PFSK-1 (cell line): ENCODE results near the gene OR4K2.

Experiments used
- FOXP2 ChIP-seq: optimal IDR thresholded peaks from 2 replicates; pipeline ENCODE3; 2011; ENCODE audit warnings: borderline replicate concordance, control low read depth, inconsistent platforms; ENCODE audit not compliant: insufficient read depth; ENCODE audit errors: extremely low read length, extremely low read depth
- POLR2AphosphoS5 ChIP-seq: IDR thresholded peaks from 2 replicates; pipeline ENCODE4 v1.6.1; 2012; ENCODE audit warnings: low read depth, mild to moderate bottlenecking, control low read depth, low read length, moderate library complexity
- TAF1 ChIP-seq: IDR thresholded peaks from 2 replicates; pipeline ENCODE4 v1.6.1; 2012; ENCODE audit warnings: low read length, control low read depth, borderline replicate concordance; ENCODE audit not compliant: insufficient read depth
- TF ChIP-seq, protein P1 (sequence below), 2 experiments: IDR thresholded peaks; 2 replicates each; pipeline versions ENCODE4 v1.6.1 to v1.8.0; 2011 to 2012; ENCODE audit warnings: low read depth in 2 of 2, low read length in 2 of 2, control low read depth in 1 of 2, inconsistent platforms in 1 of 2, mild to moderate bottlenecking in 1 of 2, moderate library complexity in 1 of 2; ENCODE audit not compliant: insufficient read depth in 1 of 2

DNA sequence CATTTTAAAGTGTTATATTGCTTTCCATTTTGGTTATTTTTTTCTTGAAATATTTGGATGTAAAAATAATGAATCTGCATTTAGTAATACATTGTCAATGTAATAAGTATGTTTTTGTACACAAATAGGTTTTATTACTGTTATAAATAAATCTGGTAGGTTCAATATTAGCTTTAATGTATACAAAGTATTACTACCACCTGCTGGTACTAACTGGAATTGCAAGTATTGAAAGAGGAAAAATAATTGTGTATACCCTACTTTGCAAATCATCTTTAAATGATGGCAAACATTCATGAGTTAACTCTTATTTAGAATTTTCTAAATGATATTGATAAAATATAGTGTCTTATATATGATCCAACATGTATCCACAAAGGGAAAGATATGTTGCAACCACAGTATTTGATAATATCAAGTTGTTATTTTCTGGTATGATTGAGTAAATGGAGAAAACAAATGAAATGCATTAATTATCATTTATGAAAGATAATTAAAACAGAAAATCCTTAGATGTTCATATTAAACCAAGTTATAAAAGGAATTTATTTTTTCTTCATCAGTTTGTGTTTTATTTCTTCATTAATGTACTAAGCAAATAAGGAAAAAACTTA lies 3.2 kb downstream of the OR4K2 start:
- TF ChIP-seq, protein P1, sequence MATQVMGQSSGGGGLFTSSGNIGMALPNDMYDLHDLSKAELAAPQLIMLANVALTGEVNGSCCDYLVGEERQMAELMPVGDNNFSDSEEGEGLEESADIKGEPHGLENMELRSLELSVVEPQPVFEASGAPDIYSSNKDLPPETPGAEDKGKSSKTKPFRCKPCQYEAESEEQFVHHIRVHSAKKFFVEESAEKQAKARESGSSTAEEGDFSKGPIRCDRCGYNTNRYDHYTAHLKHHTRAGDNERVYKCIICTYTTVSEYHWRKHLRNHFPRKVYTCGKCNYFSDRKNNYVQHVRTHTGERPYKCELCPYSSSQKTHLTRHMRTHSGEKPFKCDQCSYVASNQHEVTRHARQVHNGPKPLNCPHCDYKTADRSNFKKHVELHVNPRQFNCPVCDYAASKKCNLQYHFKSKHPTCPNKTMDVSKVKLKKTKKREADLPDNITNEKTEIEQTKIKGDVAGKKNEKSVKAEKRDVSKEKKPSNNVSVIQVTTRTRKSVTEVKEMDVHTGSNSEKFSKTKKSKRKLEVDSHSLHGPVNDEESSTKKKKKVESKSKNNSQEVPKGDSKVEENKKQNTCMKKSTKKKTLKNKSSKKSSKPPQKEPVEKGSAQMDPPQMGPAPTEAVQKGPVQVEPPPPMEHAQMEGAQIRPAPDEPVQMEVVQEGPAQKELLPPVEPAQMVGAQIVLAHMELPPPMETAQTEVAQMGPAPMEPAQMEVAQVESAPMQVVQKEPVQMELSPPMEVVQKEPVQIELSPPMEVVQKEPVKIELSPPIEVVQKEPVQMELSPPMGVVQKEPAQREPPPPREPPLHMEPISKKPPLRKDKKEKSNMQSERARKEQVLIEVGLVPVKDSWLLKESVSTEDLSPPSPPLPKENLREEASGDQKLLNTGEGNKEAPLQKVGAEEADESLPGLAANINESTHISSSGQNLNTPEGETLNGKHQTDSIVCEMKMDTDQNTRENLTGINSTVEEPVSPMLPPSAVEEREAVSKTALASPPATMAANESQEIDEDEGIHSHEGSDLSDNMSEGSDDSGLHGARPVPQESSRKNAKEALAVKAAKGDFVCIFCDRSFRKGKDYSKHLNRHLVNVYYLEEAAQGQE (IDR thresholded peaks at IDR 0.05; ENCODE audit: insufficient read depth in 1 of 2, low read depth in 2 of 2, low read length in 2 of 2): no peak
- no peak for TF ChIP-seq POLR2AphosphoS5
- no peak for TF ChIP-seq TAF1
- TF ChIP-seq FOXP2: no peak
